Activated CD4-positive, alpha-beta T cell treated with anti-CD3 and anti-CD28 coated beads, Interleukin-10, Interleukin-2, amounts not matched to agents 100 ng/mL and 50 ng/mL, durations not matched to agents 16 hours and 8 hours (primary cell): ENCODE data around the gene AGO4.
A peak's percentile ranks its signal among the peaks of the same experiment; 100 is the strongest.
"Not testable (repeated sequence)": the region's sequence is repeated elsewhere in the genome, so short reads cannot be mapped to it uniquely, and the experiment has no call there.

Experiments
- DNase-seq: peaks from one replicate; pipeline ENCODE4 v3.0.0-alpha.2; 2020

The AGO4 gene

GRCh38 chr1:35812754-35813153 lies 4.9 kb downstream of the AGO4 start:
- not testable (repeated sequence) for DNase-seq

- no peak for DNase-seq
Observed at GRCh38 chr1:35825255-35825654, 17.4 kb downstream of the AGO4 start.

- no peak for DNase-seq
Observed at GRCh38 chr1:35832276-35832905, 24.6 kb downstream of the AGO4 start.

DNA sequence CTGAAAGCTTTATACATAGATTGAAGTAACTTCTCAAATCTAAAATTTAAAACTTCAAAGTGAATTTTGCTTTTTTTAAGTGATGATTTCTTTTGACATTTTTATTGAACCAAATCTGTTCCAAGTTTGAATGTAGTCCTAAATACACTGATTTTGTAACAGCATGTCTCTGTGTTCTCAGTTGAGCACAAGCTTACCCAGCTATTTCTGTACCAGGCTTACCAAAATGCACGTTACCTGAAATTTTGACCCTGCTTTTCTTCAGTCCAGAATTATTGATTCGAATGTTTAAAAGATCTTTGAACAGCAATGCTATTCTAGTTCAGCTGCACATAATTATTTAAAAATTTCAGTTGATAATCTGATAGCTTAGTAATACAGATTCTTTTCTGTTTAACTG lies 25.6 kb downstream of the AGO4 start:
- no peak for DNase-seq

DNA sequence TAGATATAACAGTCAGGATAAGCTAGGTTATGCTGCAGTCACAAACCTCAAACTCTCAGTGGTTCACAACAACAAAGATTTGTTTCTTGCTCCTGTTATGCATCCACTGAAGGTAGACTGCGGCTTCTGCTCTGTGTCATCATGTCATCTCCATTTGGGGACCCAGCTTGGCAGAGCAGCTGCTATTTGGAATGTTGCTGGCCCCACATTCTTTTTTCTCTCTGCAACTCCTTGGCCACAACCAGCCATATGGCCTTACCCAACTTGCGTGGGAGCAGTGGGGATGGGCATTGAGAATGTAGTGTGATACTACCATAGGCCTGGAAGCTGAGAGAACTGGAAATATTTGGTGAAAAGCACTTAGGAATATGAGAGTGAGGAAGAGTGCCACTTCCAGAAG lies 26.4 kb downstream of the AGO4 start:
- no peak for DNase-seq

DNA sequence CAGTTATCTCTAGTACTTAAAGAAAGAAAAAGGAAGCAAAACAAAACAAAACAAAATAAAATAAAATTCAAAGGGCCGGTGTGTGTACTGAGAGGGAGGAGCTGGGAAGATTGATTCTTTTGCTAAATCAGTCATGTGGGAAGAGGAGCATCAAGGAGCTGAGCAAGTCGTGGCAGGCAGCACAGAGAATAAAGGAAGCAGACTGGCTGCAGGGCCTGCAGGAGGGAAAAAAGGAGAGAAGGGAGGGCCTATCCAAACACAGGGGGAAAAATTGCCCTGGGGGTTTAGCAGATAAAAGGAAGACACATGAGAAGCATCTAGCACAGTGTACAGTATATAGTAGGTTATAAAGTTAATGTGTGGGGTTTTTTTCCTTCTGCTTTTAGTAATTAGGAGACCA lies 27.6 kb downstream of the AGO4 start:
- DNase-seq: no peak

DNA sequence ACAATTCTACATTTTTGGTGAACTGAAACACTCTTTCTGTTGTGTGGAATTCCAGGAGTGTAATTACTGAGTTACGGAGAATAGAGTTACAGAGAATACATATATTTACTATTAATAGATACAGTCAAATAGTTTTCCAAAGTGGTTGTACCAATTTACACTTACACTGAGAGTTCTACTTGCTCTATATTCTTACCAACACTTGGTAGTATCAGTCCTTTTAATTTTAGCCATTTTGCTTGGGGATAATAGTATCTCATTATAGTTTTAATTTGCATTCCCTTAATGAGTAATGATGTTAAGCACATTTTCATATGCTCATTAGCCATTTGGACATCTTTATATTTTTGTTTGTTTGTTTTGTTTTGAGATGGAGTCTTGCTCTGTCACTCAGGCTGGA lies 28.9 kb downstream of the AGO4 start:
- no peak for DNase-seq

DNA sequence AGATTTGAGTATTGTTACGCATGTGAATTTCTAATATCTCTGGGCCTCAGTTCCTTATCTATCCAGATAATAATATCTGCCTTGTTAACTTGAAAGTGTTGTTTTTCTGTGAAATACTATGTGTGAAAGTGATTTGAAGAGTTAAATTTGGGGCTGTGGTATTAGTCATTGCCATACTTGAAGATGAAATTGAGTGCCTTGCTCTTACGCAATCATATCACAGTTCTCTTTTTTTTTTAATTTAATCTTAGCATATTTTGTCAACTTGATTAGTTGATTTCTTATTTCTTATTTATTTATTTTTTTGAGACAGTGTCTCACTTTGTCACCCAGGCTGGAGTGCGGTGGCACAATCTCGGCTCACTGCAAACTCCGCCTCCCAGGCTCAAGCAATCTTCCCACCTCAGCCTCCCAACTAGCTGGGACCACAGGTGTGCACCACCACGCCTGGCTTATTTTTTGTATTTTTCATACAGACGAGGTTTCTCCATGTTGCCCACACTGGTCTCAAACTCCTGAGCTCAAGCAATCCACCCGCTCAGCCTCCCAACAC lies 31.0 kb downstream of the AGO4 start:
- peak; percentile 8 for DNase-seq

- DNase-seq: no peak
Observed at GRCh38 chr1:35844826-35845225, 37.0 kb downstream of the AGO4 start.

GRCh38 chr1:35845766-35846165 lies 38.0 kb downstream of the AGO4 start:
- DNase-seq: no peak

DNA sequence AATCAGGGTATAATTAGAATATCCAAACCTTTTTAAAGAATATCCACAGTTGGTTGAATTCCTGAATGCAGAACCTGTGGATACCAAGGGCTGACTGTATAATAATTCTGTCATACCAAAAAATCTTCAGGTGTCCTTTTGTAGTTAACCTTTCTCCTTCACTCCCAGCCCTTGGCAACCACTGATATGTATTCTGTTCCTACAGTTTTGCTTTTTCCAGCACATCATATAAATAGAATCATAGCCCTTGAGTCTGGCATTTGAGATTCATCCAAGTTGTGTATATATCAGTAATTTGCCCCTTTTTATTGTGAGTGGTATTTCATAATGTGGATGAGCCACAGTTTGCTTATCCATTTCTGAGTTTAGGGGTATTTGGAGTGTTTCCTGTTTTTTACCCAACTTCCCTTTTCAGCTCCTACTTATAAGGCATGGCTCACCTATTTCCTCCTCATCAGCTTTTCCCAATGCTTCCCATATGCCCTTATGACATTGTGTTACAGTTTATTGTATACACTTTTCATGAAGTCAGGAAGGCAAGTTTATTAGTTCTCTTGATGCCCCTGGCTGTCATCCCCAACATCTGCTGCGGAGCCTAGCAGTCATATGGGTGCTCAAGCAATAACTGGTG lies 40.2 kb downstream of the AGO4 start:
- DNase-seq: no peak

DNA sequence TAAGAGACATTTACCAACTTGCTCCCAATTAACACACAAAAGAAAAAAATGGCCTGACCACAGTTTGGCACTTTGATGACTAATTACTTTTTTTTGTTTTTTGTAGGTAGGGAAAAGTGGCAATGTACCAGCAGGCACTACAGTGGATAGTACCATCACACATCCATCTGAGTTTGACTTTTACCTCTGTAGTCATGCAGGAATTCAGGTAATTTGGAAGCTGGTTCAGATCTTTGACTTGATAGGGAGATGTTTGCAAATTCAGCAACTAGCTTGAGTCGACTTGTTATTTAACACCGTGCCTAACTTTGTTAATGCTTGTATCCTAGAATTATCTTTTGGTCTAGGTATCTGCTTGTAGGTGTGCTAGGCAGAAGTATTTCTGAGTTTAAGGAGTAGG lies 42.2 kb downstream of the AGO4 start:
- DNase-seq: no peak

GRCh38 chr1:35850716-35851115 lies 42.9 kb downstream of the AGO4 start:
- DNase-seq: no peak

DNA sequence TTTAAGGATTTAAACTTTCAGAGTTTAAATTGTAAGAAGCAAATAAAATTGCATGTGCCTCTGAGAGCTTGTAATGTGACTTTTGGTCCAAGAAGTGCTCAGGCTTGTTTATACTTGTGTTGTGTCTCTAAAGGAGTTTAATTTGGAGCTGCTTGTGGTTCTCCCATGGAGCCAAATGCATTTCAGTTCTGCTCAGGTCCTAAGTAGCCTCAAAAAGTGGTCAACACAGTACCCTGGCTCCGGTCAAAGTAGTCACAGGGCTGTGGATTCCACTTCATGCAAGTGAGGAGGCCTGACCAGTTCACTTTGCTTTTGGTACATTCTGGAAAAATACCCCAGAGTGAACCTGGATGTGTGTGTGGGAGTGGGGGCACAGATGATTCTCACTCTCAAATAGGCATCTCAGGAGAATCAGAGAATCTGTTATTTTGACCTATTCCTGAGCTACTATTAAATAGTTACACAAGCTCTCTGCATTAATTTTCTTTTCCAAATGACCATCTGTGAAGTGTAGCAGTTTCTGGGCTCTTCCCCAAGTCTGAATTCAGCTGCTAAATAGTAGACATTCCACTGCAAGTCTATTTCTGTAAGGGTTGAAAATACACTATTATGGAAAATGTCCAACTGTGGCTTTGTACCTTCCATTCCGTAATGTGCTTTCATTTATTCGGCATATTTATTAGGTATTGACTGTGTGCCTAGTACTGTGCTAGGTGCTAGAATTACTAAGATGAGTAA lies 43.5 kb downstream of the AGO4 start:
- DNase-seq: no peak

DNA sequence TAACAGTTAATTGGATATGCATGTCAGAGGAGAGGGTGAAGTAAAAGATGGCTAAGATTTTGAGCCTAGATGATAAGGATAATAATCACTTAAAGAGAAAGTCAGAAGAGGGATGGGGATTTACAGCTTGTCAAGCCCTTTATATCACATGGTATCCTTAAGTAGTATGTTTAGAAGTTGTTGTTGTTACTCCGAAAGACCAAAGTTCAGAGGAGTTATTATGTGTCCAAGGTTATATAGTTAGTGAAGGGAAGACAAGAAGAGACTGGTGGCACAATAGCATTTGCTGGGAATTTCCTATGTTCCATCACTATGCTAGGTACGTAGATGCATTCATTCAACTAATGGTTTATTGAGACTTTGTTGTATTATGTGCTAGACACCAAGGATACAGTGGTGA lies 44.4 kb downstream of the AGO4 start:
- DNase-seq: no peak

- DNase-seq: no peak
Observed at GRCh38 chr1:35854989-35855700, 47.3 kb downstream of the AGO4 start.

DNA sequence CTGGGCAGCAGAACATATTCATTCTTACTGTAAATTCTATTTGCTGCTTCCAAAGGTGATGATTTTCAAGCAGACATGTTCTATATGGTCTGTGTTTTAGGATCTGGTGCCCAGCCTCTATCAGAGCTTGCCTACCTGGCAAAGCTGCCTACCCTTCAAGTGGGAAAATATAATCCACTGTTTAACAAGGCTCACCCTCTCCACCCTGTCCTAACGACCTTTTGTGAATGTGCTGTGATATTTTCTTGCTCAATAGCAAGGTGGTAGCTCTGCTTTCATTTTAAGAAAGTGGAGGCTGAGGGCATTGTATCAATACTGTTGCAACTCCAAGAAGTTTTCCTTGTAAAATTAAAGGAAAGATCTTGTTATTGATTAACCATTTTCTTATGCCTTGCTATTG lies 49.1 kb downstream of the AGO4 start:
- DNase-seq: no peak

DNA sequence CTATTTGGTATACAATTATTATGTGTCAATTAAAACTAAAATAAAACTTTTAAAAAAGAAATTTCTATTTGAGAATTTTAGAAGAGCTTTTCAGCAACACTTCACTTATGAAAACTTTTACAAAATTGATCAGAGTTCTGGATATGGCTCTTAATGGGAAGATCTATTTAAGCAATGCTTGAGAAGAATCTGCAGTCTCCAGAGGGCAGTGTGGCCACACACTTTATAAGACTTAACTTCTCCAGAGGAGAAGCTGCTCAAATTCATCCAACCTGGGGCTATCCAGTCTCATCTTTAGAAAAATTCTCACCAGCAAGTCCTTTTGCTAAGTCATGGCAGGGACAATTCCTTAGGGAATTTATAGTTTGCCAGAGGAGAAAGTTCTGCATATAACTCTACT lies 50.0 kb downstream of the AGO4 start:
- no peak for DNase-seq

GRCh38 chr1:35860696-35861095 lies 52.9 kb downstream of the AGO4 start:
- no peak for DNase-seq

DNA sequence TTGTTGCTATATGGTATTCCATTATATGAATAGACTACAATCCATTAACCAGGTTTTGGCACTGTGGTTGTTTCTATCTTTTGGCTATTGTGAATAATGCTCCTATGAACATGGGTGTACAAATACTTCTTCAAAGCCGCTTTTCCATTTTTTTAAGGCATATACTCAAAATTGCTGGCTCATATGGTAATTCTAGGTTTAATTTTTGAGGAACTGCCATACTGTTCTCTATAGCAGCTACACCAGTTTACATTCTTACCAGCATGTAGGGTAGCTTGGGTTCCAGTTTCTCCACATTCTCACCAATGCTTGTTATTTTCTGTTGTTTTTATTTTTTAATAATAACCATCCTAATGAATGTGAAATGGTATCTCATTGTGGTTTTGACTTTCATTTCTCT lies 55.3 kb downstream of the AGO4 start:
- DNase-seq: no peak

GRCh38 chr1:35863881-35864625 lies 56.2 kb downstream of the AGO4 start:
- DNase-seq: no peak

DNA sequence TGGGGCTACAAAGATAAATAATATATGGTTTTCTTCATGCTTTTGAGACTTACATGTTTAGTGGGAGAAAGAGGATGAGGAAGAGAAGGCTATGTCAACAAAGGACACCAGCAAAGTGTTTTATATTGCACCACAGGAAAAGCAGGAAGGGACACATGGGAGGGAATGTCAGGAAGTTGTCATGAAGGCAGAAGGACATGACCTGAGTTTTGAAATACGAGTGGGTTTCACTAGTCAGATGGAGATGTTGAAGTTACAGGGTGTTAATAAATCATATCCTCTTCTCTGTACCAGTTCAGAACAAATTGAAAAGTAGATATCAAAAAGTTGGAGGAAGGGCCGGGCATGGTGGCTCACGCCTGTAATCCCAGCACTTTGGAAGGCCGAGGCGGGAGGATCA lies 57.0 kb downstream of the AGO4 start:
- DNase-seq: no peak

DNA sequence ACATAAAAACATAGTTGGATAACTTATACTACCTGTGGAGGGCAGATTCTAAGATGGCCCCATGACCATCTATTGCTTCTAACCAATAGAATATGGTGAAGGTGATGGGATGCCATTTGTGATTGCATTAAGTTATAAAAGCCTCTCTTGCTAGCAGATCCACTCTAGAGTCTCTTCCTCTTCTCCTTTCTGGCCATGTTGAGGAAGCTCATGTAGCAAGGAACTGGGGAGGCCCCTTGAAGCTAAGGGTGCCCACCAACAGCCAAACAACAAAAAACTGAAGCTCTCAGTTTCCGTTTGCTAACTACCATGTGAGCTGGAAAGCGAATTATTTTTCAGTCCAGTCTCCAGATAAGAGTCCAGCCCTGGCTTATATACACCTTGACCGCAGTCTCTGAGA lies 59.2 kb downstream of the AGO4 start:
- DNase-seq: no peak
